Measurements from ENCODE around the gene THAP6.

DNA sequence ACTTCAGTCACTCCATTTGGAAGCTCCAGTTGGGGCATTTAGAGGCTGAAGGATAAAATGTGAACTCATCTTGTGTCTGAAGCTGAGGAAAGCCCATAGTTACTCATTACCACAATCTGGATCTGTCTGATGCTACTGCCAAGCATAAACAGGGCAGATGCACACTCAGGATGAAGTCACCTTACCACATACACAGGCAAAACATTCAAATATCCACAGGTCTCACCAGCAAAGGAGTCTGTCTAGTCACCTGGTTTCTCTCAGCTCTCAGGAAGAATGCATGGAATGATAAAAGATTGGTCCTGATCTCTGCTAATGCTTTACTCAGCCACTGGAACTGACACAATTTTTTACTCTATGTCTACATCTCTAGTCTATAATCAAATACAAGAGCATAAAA is 28.6 kb downstream of the THAP6 start:
- no peak for TF ChIP-seq EZH2 (IDR thresholded peaks at IDR 0.05; ENCODE audit: insufficient read depth, poor library complexity, severe bottlenecking)
- TF ChIP-seq EZH2phosphoT487 (IDR thresholded peaks at IDR 0.05; ENCODE audit: insufficient read depth, low read depth) = no peak

Data from GM23248 (cell line).